HG03521 (cell line): ENCODE results near the gene NUAK2.

Experiments used
- ATAC-seq: cut with Tn5 transposase; IDR thresholded peaks from one replicate; pipeline ENCODE4 v1.9.1; 2021; ENCODE audit warnings: mild to moderate bottlenecking, moderate library complexity; ENCODE audit not compliant: unreplicated experiment

The NUAK2 gene

GRCh38 chr1:205275916-205276688 is 45.4 kb downstream of the NUAK2 start:
- ATAC-seq = no peak

GRCh38 chr1:205275133-205275532 is 46.4 kb downstream of the NUAK2 start:
- ATAC-seq = no peak

- no peak for ATAC-seq
Measured at GRCh38 chr1:205274041-205274691, 47.4 kb downstream of the NUAK2 start.

- peak; percentile 82 for ATAC-seq
Measured at GRCh38 chr1:205273551-205273982, 48.0 kb downstream of the NUAK2 start.

GRCh38 chr1:205272536-205272935 is 49.0 kb downstream of the NUAK2 start:
- no peak for ATAC-seq

GRCh38 chr1:205271745-205272144 is 49.8 kb downstream of the NUAK2 start:
- ATAC-seq = no peak

GRCh38 chr1:205271277-205271676 is 50.3 kb downstream of the NUAK2 start:
- no peak for ATAC-seq

GRCh38 chr1:205270764-205271163 is 50.8 kb downstream of the NUAK2 start:
- no peak for ATAC-seq

- ATAC-seq = no peak
Measured at GRCh38 chr1:205270271-205270670, 51.3 kb downstream of the NUAK2 start.

- ATAC-seq = no peak
Measured at GRCh38 chr1:205269711-205270110, 51.8 kb downstream of the NUAK2 start.

- no peak for ATAC-seq
Measured at GRCh38 chr1:205268846-205269680, 52.5 kb downstream of the NUAK2 start.

GRCh38 chr1:205267306-205267902 is 54.1 kb downstream of the NUAK2 start:
- no peak for ATAC-seq

GRCh38 chr1:205266611-205267305 is 54.8 kb downstream of the NUAK2 start:
- no peak for ATAC-seq

- ATAC-seq = no peak
Measured at GRCh38 chr1:205263580-205264190, 57.9 kb downstream of the NUAK2 start.

GRCh38 chr1:205262731-205263171 is 58.8 kb downstream of the NUAK2 start:
- ATAC-seq = no peak

- ATAC-seq = no peak
Measured at GRCh38 chr1:205261946-205262691, 59.4 kb downstream of the NUAK2 start.

- ATAC-seq = no peak
Measured at GRCh38 chr1:205260948-205261732, 60.4 kb downstream of the NUAK2 start.

GRCh38 chr1:205259998-205260397 is 61.5 kb downstream of the NUAK2 start:
- no peak for ATAC-seq
